GM19467 (cell line): ENCODE data around the gene SNRNP70.
"Not testable (repeated sequence)": the region's sequence is repeated elsewhere in the genome, so short reads cannot be mapped to it uniquely, and the experiment has no call there.

Experiments
- ATAC-seq: cut with Tn5 transposase; IDR thresholded peaks from one replicate; pipeline ENCODE4 v1.9.1; 2021; ENCODE audit warnings: mild to moderate bottlenecking, moderate library complexity; ENCODE audit not compliant: unreplicated experiment

The SNRNP70 gene

GRCh38 chr19:49119411-49120324 is 34.4 kb downstream of the SNRNP70 start, which contains the start of gene PPFIA3:
TSS of gene PPFIA3 (plus strand) at chr19:49119544. CDS start at chr19:49127874, 8,330 bp downstream.
- ATAC-seq: no peak

- no peak for ATAC-seq
These were observed 35.1 kb downstream of the SNRNP70 start for GRCh38 chr19:49120325-49120683.

GRCh38 chr19:49120868-49121267 is 35.6 kb downstream of the SNRNP70 start:
- ATAC-seq: no peak

GRCh38 chr19:49121841-49122240 is 36.6 kb downstream of the SNRNP70 start:
- not testable (repeated sequence) for ATAC-seq

GRCh38 chr19:49123285-49123684 is 38.0 kb downstream of the SNRNP70 start:
- not testable (repeated sequence) for ATAC-seq

GRCh38 chr19:49125025-49125731 is 39.9 kb downstream of the SNRNP70 start:
- ATAC-seq: no peak

- no peak for ATAC-seq
These were observed 41.3 kb downstream of the SNRNP70 start for GRCh38 chr19:49126575-49126974.

GRCh38 chr19:49127225-49127624 is 42.0 kb downstream of the SNRNP70 start:
- not testable (repeated sequence) for ATAC-seq

- peak; percentile 83 for ATAC-seq
These were observed 42.7 kb downstream of the SNRNP70 start for GRCh38 chr19:49127674-49128544.

- no peak for ATAC-seq
These were observed 43.4 kb downstream of the SNRNP70 start for GRCh38 chr19:49128545-49129237.

- no peak for ATAC-seq
These were observed 44.0 kb downstream of the SNRNP70 start for GRCh38 chr19:49129238-49129583.

- no peak for ATAC-seq
These were observed 45.1 kb downstream of the SNRNP70 start for GRCh38 chr19:49130325-49130724.

- no peak for ATAC-seq
These were observed 47.8 kb downstream of the SNRNP70 start for GRCh38 chr19:49132974-49133609.

- no peak for ATAC-seq
These were observed 48.6 kb downstream of the SNRNP70 start for GRCh38 chr19:49133621-49134454.

GRCh38 chr19:49135686-49136085 is 50.4 kb downstream of the SNRNP70 start:
- ATAC-seq: no peak

GRCh38 chr19:49136771-49137171 is 51.5 kb downstream of the SNRNP70 start:
- no peak for ATAC-seq

- no peak for ATAC-seq
These were observed 55.7 kb downstream of the SNRNP70 start for GRCh38 chr19:49140951-49141350.

- ATAC-seq: no peak
These were observed 56.1 kb downstream of the SNRNP70 start for GRCh38 chr19:49141352-49141751.

GRCh38 chr19:49142866-49143335 is 57.6 kb downstream of the SNRNP70 start:
- no peak for ATAC-seq
